H9 (cell line): ENCODE results near the gene BCL2L15. TPM values are rescaled to one million over a fixed set of nuclear protein-coding genes. Genes with fewer than 3 reads are reported as not detected.

Experiments used
- DNase-seq: peaks from one replicate; pipeline ENCODE4 v3.0.0-alpha.2; 2017
- H2AFZ ChIP-seq: one replicate; pipeline ENCODE4 v1.6.1; 2013; ENCODE audit warnings: mild to moderate bottlenecking, low read length, control low read depth, moderate library complexity
- H2AK5ac ChIP-seq: 2 replicates; pipeline ENCODE4 v1.6.1; 2013; ENCODE audit warnings: low read length, control low read depth, mixed read lengths; ENCODE audit not compliant: insufficient read length
- H2BK120ac ChIP-seq: one replicate; pipeline ENCODE4 v1.6.1; 2013; ENCODE audit warnings: low read depth, mild to moderate bottlenecking, low read length, control low read depth, inconsistent platforms; ENCODE audit not compliant: poor library complexity, severe bottlenecking
- H2BK12ac ChIP-seq: 2 replicates; pipeline ENCODE4 v1.6.1; 2013; ENCODE audit warnings: low read length, control low read depth, mixed read lengths, low read depth; ENCODE audit not compliant: insufficient read length
- H2BK15ac ChIP-seq: 2 replicates; pipeline ENCODE4 v1.6.1; 2013; ENCODE audit warnings: low read depth, low read length, control low read depth
- H2BK20ac ChIP-seq: one replicate; pipeline ENCODE4 v1.6.1; 2013; ENCODE audit warnings: low read depth, mild to moderate bottlenecking, low read length, control low read depth, inconsistent platforms; ENCODE audit not compliant: poor library complexity, severe bottlenecking
- H2BK5ac ChIP-seq: 2 replicates; pipeline ENCODE4 v1.6.1; 2013; ENCODE audit warnings: low read length, control low read depth, mixed read lengths; ENCODE audit not compliant: insufficient read length
- H3K14ac ChIP-seq: 2 replicates; pipeline ENCODE4 v1.6.1; 2013; ENCODE audit warnings: low read length, control low read depth; ENCODE audit not compliant: insufficient read depth
- H3K18ac ChIP-seq: 2 replicates; pipeline ENCODE4 v1.6.1; 2013; ENCODE audit warnings: low read depth, mild to moderate bottlenecking, mixed read lengths, low read length, control low read depth; ENCODE audit not compliant: insufficient read length
- H3K23ac ChIP-seq: 2 replicates; pipeline ENCODE4 v1.6.1; 2013; ENCODE audit warnings: low read length, control low read depth, mixed read lengths, low read depth; ENCODE audit not compliant: insufficient read length
- H3K23me2 ChIP-seq: 2 replicates; pipeline ENCODE4 v1.6.1; 2013; ENCODE audit warnings: low read depth, mild to moderate bottlenecking, mixed read lengths, low read length, control low read depth; ENCODE audit not compliant: insufficient read length, poor library complexity, severe bottlenecking
- H3K27ac ChIP-seq: 2 replicates; pipeline ENCODE4 v1.5.1; 2013; ENCODE audit warnings: low read length, control low read depth, mixed read lengths, low read depth; ENCODE audit not compliant: insufficient read length
- H3K27me3 ChIP-seq: 2 replicates; pipeline ENCODE4 v1.6.1; 2013; ENCODE audit warnings: low read length, control low read depth, inconsistent platforms; ENCODE audit not compliant: insufficient read depth
- H3K4ac ChIP-seq: 2 replicates; pipeline ENCODE4 v1.6.1; 2013; ENCODE audit warnings: low read depth, mild to moderate bottlenecking, control low read depth, inconsistent platforms, low read length, moderate library complexity
- H3K4me1 ChIP-seq: 2 replicates; pipeline ENCODE4 v1.6.1; 2013; ENCODE audit warnings: low read length, control low read depth, inconsistent platforms; ENCODE audit not compliant: insufficient read depth
- H3K4me2 ChIP-seq: 2 replicates; pipeline ENCODE4 v1.6.1; 2013; ENCODE audit warnings: low read length, control low read depth, mixed read lengths; ENCODE audit not compliant: insufficient read length, insufficient read depth
- H3K56ac ChIP-seq: 2 replicates; pipeline ENCODE4 v1.6.1; 2013; ENCODE audit warnings: low read depth, mild to moderate bottlenecking, mixed read lengths, low read length, control low read depth; ENCODE audit not compliant: insufficient read length
- H3K79me1 ChIP-seq: 2 replicates; pipeline ENCODE4 v1.6.1; 2013; ENCODE audit warnings: low read depth, mild to moderate bottlenecking, moderate library complexity, low read length, control low read depth, inconsistent platforms; ENCODE audit not compliant: insufficient read depth, poor library complexity, severe bottlenecking
- H3K79me2 ChIP-seq: 2 replicates; pipeline ENCODE4 v1.6.1; 2013; ENCODE audit warnings: low read length, control low read depth, inconsistent platforms; ENCODE audit not compliant: insufficient read depth
- H3K9ac ChIP-seq: 2 replicates; pipeline ENCODE4 v1.6.1; 2013; ENCODE audit warnings: low read length, control low read depth, mixed read lengths; ENCODE audit not compliant: insufficient read length; ENCODE audit errors: extremely low read depth
- H3K9me3 ChIP-seq: one replicate; pipeline ENCODE4 v1.6.1; 2013; ENCODE audit warnings: low read depth, low read length, inconsistent platforms; ENCODE audit not compliant: control insufficient read depth
- H3T11ph ChIP-seq: one replicate; pipeline ENCODE4 v1.6.1; 2013; ENCODE audit warnings: mild to moderate bottlenecking, low read length, control low read depth, inconsistent platforms
- H4K20me1 ChIP-seq: one replicate; pipeline ENCODE4 v1.6.1; 2013; ENCODE audit not compliant: control insufficient read depth, insufficient read length, insufficient read depth
- H4K5ac ChIP-seq: 2 replicates; pipeline ENCODE4 v1.6.1; 2013; ENCODE audit warnings: low read depth, mild to moderate bottlenecking, mixed read lengths, low read length, control low read depth; ENCODE audit not compliant: insufficient read length
- H4K8ac ChIP-seq: replicated peaks from 2 replicates; pipeline ENCODE4 v1.6.1; 2013; ENCODE audit warnings: low read length, control low read depth, mixed read lengths, low read depth; ENCODE audit not compliant: insufficient read length
- H4K91ac ChIP-seq: 2 replicates; pipeline ENCODE4 v1.6.1; 2013; ENCODE audit warnings: low read depth, mild to moderate bottlenecking, moderate library complexity, mixed read lengths, low read length, control low read depth; ENCODE audit not compliant: insufficient read length
- H3K27ac Mint-ChIP-seq, 3 experiments: 2 replicates in 2 of 3; 3 replicates in 1 of 3; pipeline ENCODE4 v1.8.0; 2020 to 2021; ENCODE audit warnings: mixed read lengths in 3 of 3, mild to moderate bottlenecking in 1 of 3, moderate library complexity in 1 of 3
- H3K27me3 Mint-ChIP-seq: 2 replicates; pipeline ENCODE4 v1.8.0; 2021; ENCODE audit warnings: low read depth, mild to moderate bottlenecking, moderate library complexity, mixed read lengths
- H3K36me3 Mint-ChIP-seq, 3 experiments: 2 replicates in 2 of 3; 3 replicates in 1 of 3; pipeline ENCODE4 v1.8.0; 2020 to 2021; ENCODE audit warnings: low read depth in 3 of 3, mixed read lengths in 3 of 3; ENCODE audit not compliant: insufficient read depth in 1 of 3
- H3K4me1 Mint-ChIP-seq, 2 experiments: 2 replicates each; pipeline ENCODE4 v1.8.0; 2020; ENCODE audit warnings: mixed read lengths in 2 of 2
- H3K4me3 Mint-ChIP-seq, 2 experiments: 2 replicates in 1 of 2; 3 replicates in 1 of 2; pipeline ENCODE4 v1.8.0; 2020 to 2021; ENCODE audit warnings: mild to moderate bottlenecking in 2 of 2, mixed read lengths in 2 of 2, moderate library complexity in 1 of 2
- H3K9me3 Mint-ChIP-seq, 2 experiments: 2 replicates in 1 of 2; 3 replicates in 1 of 2; pipeline ENCODE4 v1.8.0; 2020; ENCODE audit warnings: mild to moderate bottlenecking in 2 of 2, mixed read lengths in 2 of 2, moderate library complexity in 1 of 2
- WGBS: extraction: QIAGEN DNeasy Blood & Tissue Kit; methylation state at CpG from one replicate; pipeline ENCODE4 v1.1.7; 2013; ENCODE audit warnings: missing lambda C conversion rate, low lambda C conversion rate, mixed read lengths; ENCODE audit not compliant: insufficient read length; ENCODE audit errors: extremely low coverage; 5-methylcytosine and 5-hydroxymethylcytosine counted together
- total RNA-seq: library from RNA; stranded (reverse); gene quantifications from 2 replicates; pipeline ENCODE4 v1.2.1, GENCODE V29; 2021
- TF ChIP-seq, protein P1 (sequence below): fragments of 200-600 bp; sonication (generic); conservative IDR thresholded peaks from 3 replicates; pipeline ENCODE4 v1.8.0; 2021; ENCODE audit warnings: antibody characterized with exemption, mild to moderate bottlenecking

The BCL2L15 gene
- total RNA-seq, 1 experiment from 2014 or later, result 0.22 TPM

DNA sequence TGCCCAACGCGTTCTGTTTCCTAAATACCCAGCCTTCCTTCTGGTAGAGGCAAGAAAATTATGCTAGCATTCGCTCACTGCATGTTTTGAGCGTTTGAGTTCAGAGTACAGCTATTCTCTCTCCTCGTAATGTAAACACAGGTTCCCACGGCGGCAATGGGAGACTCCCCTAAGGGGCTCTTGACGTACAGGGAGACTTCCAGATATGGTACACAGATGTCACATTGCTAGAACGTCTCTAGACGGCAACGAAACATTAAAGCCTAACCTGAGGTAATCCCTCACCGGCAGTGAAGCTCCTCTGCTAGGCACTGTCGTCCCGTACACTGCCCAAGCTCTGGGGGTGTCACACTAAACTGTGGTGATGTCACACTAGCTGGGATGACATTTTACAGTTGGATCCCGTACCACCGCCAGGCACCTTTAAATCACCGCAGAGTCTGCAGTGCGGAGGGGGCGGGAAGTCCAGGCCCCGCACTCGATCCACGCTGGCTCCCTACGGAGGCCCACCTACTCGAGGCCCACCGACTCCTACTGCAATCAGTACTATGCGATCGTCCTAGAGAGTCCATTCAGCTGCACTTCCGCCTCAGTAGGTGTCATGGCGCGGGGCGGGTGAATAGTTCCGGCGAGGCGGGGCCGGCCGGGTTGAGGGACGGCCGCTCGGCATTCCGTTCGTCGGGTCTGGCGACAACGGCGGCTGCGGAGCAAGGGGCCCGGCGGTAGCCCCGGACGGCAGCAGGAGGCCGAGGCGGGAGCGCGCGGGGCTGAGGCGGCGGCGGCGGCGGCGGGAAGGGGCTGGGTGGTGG lies 41.8 kb upstream of the BCL2L15 start, which contains the start of gene HIPK1:
HIPK1 (plus strand) TSS at position 384 of the 809 bp plus-strand sequence.
- WGBS, result no CpG with 5 or more reads among the region's 61 CpGs

More for the DNA sequence above, 41.8 kb upstream of the BCL2L15 start, which contains the start of gene HIPK1:
- Histone ChIP-seq H2BK20ac (no peak within 1 kb of the TSS), H4K5ac (no peak within 1 kb of the TSS), H3K27ac (no peak within 1 kb of the TSS), H3K14ac (peak within 1 kb of the TSS; percentile 64), H3K4ac (no peak within 1 kb of the TSS), H3K18ac (peak within 1 kb of the TSS; percentile 10), H4K91ac (no peak within 1 kb of the TSS), H3K23me2 (peaks cover 16% of the 10 kb centered on the region), H3K4me1 (no peaks in the 10 kb centered on the region), H3K9ac (peak within 1 kb of the TSS; percentile 48), H4K8ac (no peak within 1 kb of the TSS), H3K79me2 (peaks cover 8% of the 10 kb centered on the region; the same call in 1 of the 2 replicates), H2BK15ac (no peak within 1 kb of the TSS), H2BK12ac (no peak within 1 kb of the TSS), H3T11ph (no peak within 1 kb of the TSS), H2BK5ac (no peak within 1 kb of the TSS), H3K23ac (no peak within 1 kb of the TSS), H2BK120ac (no peak within 1 kb of the TSS), H3K9me3 (no peaks in the 10 kb centered on the region), H2AK5ac (no peak within 1 kb of the TSS), H2AFZ (no peak within 1 kb of the TSS), H3K56ac (no peak within 1 kb of the TSS), H4K20me1 (no peaks in the 10 kb centered on the region), H3K4me2 (peak within 1 kb of the TSS; percentile 97), H3K27me3 (no peaks in the 10 kb centered on the region), H3K79me1 (no peaks in the 10 kb centered on the region)
- H3K27me3 Mint-ChIP-seq, result peaks cover 8% of the 10 kb centered on the region
- peak; percentile 91 for DNase-seq
- peaks cover 33 to 36% of the 10 kb centered on the region in 2 experiments for H3K4me1 Mint-ChIP-seq
- H3K9me3 Mint-ChIP-seq, result no peaks in the 10 kb centered on the region
- H3K27ac Mint-ChIP-seq, result peak within 1 kb of the TSS in 2 of 3 experiments; percentile 78 to 93; a peak in 4 of 7 replicates
- H3K36me3 Mint-ChIP-seq, result no peaks in the 10 kb centered on the region
- H3K4me3 Mint-ChIP-seq, result peak within 1 kb of the TSS; percentile 90 to 92
- TF ChIP-seq, protein P1, sequence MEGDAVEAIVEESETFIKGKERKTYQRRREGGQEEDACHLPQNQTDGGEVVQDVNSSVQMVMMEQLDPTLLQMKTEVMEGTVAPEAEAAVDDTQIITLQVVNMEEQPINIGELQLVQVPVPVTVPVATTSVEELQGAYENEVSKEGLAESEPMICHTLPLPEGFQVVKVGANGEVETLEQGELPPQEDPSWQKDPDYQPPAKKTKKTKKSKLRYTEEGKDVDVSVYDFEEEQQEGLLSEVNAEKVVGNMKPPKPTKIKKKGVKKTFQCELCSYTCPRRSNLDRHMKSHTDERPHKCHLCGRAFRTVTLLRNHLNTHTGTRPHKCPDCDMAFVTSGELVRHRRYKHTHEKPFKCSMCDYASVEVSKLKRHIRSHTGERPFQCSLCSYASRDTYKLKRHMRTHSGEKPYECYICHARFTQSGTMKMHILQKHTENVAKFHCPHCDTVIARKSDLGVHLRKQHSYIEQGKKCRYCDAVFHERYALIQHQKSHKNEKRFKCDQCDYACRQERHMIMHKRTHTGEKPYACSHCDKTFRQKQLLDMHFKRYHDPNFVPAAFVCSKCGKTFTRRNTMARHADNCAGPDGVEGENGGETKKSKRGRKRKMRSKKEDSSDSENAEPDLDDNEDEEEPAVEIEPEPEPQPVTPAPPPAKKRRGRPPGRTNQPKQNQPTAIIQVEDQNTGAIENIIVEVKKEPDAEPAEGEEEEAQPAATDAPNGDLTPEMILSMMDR, result no peak
